Vagina (tissue), 2 donors: ENCODE results near the gene HEBP2.

Experiments used
- POLR2A ChIP-seq, 2 donors: fragments of 450-650 bp; IDR thresholded peaks; one replicate each; pipeline ENCODE4 v1.6.1; 2017; ENCODE audit warnings: antibody characterized with exemption in 2 of 2, mild to moderate bottlenecking in 2 of 2, moderate library complexity in 2 of 2
- POLR2AphosphoS5 ChIP-seq, 2 donors: sonication (generic); formaldehyde crosslinking; IDR thresholded peaks; one replicate each; pipeline ENCODE4 v1.9.0; 2017; ENCODE audit warnings: antibody characterized with exemption in 2 of 2, mild to moderate bottlenecking in 2 of 2, low read depth in 1 of 2; ENCODE audit not compliant: insufficient read depth in 1 of 2
- TF ChIP-seq, protein P1 (sequence below), 3 experiments: fragments of 450-650 bp in 2 of 3; fragments of 200-600 bp in 1 of 3; sonication (generic) in 1 of 3; IDR thresholded peaks; one replicate each; pipeline ENCODE4 v1.5.1; 2017 to 2019; ENCODE audit warnings: antibody characterized with exemption in 3 of 3, mild to moderate bottlenecking in 2 of 3, moderate library complexity in 2 of 3

DNA sequence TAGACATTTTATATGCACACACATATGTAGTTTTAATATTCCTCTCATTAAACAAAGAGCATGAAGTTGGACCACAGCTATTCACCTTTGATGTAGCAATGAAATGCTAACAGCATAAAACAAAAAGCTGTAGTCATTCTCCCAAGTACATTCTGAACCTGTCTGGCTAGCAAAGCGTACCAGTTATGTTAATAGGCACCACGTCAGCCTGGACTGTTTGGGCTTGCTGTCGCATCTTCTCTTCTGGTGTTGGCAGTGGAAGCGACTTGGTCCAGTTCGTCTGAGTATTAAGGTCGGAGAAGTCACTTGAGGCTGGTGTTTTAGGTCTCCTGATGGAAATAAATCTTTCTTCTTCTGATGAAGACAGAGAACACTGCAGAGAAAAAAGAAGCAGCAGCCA is 42.8 kb downstream of the HEBP2 start:
- TF ChIP-seq POLR2AphosphoS5 (IDR thresholded peaks at IDR 0.05; ENCODE audit: insufficient read depth in 1 of 2, low read depth in 1 of 2) (no peak), POLR2A (IDR thresholded peaks at IDR 0.05) (no peak)
- TF ChIP-seq, protein P1, sequence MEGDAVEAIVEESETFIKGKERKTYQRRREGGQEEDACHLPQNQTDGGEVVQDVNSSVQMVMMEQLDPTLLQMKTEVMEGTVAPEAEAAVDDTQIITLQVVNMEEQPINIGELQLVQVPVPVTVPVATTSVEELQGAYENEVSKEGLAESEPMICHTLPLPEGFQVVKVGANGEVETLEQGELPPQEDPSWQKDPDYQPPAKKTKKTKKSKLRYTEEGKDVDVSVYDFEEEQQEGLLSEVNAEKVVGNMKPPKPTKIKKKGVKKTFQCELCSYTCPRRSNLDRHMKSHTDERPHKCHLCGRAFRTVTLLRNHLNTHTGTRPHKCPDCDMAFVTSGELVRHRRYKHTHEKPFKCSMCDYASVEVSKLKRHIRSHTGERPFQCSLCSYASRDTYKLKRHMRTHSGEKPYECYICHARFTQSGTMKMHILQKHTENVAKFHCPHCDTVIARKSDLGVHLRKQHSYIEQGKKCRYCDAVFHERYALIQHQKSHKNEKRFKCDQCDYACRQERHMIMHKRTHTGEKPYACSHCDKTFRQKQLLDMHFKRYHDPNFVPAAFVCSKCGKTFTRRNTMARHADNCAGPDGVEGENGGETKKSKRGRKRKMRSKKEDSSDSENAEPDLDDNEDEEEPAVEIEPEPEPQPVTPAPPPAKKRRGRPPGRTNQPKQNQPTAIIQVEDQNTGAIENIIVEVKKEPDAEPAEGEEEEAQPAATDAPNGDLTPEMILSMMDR (IDR thresholded peaks at IDR 0.05) = no peak
